NCI-H2107 treated with DMSO at 0.1 percent for 48 hours (cell line): ENCODE measurements around the gene MAB21L4.
A peak's percentile ranks its signal among the peaks of the same experiment; 100 is the strongest.

Source experiments
- DNase-seq: peaks from one replicate; lab custom pipeline; 2025; ENCODE audit not compliant: unreplicated experiment; lab: John Stamatoyannopoulos, UW

Gene MAB21L4

DNA sequence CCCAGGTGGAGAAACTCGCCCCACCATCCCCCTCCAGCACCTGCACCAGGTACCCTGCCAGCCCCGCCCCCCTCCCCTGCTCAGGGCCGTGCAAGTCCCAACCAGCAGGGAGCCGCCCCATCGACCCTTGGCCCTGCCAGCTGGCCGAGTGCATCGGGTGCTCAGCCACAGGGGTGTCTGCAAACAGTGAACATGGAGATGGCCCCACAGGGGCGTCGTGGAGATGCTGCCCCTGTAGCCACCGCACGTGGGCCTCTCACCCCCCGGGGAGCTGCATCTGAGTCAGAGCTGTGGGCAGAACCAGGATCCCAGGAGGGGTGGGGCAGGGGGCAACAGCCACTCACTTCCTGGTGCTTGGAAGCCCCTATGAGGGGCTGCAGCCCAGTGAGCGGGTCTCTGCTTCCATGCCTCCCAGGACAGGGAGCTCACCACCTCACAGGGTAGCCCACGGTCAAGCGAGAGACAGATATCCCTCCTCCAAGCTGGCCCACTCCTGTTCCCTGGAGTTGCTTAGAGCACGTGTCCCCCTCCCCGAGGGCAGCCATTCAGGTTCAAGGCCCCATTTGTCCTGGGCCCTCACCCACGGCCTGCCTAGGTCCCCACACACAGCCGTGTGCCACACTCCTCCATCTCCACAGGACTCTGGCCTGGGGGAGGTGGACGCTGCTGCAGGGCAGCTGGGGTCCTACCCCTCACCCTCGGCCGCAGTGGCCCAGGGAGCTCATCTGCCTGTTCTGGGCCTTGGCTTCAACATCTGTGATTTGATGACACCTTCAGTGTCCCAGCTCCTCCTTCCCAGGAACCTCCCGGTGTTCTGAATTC, 1.1 kb upstream of the MAB21L4 start:
- DNase-seq: peak; percentile 33

DNA sequence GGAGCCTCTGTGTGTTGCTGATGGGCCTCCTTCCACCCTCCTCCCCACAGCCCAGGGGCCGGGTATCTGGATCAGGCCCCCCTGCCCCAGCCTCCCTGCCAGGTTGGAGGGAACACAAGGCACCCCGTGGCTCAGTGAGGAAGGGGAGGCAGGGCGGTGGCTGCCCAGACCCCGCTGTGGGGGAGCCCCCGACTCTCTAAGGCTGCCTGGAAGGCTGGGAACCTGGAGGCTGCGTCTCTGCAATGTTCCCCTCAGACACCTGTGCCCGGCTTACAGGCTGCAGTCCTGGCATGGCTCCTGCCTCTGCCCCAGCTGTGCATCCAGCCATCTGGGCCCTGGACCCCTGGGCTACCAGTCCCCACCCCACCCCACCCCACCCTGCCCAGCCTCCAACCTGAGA, 438 bp upstream of the MAB21L4 start:
- no peak for DNase-seq

DNA sequence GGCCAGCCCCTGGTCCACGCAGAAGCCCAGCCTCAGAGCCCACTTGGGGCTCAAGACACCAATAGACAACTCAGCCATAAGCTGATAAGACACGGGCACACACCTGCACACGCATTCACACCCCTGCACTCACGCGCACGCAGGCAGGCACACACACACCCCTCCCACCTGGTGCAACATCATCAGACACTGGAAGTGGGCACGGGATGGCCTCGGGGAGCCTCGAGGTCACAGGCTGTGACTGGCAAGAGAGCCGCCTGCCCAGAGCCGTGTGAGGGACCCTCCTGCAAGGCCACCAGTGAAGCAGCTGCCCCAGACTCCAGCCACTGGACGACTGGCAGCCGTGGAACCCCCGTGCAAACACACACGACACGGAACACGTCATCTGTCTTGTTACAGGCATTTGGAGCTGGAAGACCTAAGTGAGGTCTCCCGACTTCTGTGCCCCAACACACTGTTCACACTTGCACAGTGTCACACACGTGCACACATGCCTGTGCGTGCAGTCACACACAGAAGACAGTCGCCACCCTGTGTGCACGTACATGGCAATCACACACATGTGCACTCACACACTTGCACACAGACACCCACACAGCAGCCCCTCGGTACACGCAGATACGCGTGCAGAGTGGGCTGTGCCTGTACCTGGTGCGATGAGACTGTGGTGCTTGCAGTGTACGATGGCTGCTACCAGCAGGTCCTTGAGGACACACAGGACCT, 959 bp downstream of the MAB21L4 start:
- no peak for DNase-seq

DNA sequence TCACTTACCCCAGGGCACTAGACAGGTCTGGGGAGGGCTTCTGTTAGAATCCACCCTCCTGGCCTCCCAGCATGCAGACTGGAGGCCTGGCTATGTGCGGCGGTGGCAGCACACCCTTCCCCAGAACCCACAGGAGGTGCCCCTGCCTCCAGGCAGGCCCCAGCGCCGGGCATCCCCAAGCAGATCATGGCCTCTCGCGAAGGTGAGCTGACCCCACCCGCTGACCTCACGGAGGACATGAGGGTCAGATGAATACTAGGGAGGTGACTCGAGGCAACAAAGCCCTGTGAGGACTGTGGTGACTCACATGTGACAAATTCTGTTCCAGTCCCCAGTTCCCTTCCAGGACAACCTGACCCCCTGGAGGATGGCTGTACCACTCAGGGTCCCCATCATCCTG, 1.9 kb downstream of the MAB21L4 start:
- DNase-seq: no peak

DNA sequence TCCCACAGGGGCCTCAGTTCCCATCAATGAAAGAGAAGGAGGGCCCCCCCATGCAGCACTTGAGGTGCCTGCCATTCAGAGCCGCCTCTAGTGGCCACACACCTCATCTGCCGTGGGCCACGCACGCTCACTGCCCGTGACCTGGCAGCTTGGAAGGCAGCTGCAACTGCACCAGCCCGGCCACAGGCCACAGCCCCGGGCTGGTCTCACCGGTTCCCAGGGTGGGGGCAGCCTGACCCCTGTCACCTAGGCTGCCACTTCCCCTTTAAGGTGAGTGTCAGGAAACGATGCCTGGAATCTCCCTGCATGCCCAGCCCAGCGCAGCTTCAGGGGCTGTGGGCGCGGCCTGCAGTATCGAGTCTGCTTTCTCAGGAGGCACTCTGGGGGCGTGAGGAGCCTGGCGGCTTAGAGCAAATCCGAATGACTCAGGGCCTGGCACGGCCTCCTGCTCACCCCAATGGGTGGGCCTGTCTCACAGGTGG, 2.6 kb downstream of the MAB21L4 start:
- DNase-seq: no peak

DNA sequence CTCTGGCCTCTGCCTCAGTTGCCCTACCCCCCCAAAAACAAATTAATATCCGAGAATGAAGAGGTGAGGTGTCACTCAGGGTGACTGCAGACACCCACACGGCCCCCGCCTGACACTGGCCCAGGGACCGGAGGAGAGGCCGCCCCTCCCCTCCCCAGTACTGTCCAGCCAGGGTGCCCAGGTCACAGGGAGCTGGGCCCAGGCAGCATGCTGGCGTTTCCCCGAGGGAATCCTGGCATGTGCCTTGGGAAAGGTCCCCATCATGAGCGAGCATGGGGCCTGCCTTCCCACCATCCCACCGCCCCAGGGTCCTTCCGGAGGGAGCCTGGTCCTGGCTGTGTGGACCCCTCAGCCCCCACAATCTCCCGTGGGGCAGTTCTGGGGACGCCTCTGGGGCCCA, 3.0 kb downstream of the MAB21L4 start:
- DNase-seq: no peak

DNA sequence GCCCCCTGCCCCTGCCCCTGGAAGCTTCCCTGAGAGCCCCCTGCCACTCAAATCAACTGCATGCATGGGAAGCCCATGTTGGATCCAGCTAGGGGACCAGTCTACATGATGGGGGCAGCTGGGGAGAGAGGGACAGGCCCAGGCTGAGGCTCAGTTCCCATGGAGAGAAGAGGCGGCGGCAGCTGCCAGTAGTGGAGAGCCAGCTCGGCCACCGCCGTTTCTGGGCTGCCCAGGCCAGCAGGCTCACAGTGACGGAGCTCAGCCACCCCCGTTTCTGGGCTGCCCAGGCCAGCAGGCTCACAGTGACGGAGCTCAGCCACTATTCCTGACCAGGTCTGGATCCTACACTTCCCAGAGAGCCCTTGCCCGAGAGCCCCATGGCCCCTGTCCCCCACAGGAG, 3.6 kb downstream of the MAB21L4 start:
- no peak for DNase-seq

DNA sequence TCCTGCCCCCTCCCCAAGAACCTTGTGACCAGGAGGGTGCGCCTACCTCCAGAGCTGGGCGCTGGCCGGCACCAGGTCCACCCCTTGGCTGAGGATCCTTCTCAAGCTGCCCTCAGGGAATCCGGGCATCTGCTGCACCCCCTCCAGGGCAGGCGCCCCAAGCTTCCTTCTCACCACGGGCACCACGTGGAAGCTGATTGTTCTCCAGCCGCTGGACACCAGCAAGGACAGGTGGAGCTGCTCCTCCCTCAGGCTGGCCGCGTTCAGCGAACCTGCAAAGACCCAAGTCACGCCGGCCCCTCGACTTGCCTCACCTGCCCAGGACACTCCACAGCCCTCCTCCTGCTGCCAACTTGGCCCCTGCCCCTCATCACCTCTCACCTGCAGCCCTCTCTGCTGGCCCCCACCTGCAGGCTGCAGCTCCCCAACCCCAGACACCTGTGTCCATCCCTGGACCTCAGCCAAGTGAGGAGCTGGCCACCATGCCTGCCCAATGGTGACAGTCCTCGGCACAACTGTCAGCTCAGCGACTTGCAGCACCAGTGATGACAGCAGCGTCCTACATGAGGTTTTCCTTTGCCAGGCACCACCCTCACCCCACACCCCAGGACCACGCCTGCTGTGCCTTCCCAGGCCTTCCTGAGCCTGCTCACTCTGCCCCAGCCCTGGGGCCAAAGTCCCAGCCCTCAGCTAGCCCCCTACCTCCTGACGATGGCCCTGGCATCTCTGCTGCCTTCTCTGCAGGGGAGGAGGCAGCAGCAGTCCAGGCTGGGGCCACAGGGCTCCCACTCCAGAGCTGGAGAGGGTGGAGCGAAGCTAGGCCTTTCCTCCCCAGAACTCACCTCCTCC, 4.2 kb downstream of the MAB21L4 start:
- DNase-seq: no peak

DNA sequence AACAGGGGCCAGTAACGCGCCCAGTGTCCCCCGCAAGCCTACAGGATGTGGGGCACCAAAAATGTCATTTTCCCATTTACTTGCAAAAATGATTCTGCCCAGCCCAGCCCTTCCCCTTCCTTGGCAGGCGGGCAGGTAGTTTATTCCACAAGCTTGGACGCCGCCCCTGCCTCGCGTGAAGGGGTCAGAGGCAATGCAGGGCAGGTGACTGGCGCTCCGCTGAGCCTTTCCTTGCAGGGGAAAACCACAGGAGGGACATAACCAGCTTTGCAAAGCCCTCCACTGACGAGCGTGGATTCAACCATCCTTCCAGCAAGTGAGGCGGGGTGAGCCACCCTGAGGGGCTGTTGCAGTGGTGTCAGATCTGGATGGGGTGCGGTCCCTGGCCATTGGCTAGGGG, 5.3 kb downstream of the MAB21L4 start:
- no peak for DNase-seq

DNA sequence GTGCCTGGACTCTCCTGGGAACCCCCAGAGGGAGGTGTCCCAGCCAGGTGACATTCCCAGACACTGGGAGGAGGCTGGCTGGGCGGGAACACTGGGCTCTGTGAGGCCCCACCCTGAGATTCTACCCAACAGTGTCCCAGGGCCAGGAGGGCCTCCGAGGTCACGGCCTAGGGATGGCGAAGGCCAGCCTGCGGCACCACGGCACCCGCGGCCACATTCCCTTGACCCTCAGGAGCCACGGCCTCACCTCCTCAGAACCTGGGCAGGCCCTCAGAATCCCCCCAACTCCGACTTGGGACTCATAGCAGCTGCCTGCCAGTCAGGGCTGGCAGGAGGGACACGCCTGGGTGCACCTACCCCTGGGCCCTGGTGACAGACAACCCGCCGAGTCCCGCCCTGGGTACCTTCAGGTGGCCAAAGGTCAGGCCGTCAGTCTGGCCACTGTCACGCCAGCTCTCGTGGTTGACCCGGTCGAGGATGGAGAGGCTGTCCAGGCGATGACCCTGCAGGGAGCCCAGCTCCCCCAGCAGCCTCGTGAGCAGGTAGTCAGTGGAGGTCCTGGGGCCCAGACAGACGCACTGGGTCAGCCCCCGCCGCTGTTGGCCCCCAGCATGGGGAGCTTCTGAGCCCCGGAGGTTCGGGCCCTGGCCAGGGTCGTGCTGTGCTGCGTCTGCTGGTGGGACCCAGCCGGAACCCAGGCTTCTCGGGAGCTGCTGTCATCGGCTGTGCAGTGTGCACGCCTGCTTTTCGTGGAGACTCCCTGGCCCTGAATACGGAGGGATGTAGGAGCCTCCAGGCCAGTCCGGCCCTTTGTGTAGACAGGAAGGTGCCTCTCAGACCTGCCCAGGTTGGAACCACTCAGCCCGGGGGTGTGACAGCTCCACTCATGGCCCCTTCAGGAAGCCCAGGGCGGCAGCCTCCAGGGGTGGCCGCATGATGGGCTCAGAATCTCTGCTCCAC, 6.1 kb downstream of the MAB21L4 start:
- no peak for DNase-seq

DNA sequence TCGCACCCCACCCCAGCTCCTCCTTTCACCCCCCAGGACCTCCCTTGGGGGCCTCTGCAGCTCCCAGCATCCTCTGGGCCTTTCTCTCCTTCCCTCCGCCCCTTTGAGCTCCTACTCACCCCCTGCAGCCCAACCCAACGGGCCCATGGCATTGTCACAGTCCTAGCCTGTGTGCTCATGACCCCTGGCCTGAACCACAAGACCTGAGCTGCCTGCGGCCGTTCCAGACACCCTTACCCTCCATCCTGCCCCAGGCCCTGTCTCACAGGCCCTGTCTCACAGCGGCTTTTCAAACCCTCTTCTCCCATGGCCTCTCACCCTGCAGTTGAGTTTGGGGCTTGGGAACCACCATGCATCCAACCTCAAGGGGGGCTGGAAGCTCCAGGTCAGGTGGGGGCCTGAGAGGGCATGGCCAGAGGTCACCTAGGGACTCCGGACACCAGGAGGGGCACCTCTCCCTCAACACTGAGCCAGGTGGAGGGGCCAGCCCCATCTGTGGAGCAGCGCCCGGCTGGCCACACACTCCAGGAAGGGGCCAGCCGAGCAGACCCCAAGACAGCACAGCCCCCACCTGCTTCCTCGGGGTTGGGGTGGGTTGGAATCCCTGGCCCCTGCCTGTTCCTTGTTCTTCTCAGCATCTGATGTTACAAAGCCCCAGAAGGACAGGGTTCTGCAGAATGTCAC, 6.9 kb downstream of the MAB21L4 start:
- DNase-seq: no peak

DNA sequence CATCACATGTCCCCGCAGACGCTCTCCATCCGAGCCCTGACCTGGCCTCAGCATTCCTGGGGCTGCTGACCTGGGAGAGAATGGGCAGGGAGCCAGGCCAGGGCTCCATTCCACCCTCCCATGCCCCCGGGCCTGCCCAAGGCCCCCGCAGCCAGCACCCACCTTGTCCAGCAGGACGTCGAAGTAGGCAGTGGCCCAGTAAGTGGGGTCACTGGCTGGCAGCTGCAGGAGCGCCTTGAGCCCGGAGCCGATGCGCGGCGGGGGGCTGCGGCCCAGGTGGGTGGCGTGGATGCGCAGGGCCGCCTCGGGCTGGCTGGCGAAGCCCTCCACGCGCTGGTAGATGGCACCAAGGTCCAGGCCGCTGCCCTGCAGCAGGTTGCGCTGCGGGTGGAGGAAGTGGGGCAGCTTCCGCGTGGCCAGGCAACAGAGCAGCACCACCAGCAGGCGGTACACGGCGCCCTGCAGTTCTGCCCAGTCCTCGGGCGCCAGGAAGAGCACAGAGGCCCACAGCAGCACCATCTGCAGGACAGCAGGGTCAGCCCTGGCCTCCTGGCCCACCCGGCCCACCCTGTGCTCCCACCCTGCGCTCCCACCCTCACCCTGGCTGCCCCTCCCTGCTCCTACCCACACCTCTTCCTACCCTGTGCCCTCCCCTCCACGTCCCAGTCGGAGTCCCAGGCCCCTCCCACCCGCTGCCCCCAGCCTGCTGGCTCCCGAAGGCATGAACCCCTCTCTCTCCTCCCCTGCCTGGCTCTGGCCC, 7.6 kb downstream of the MAB21L4 start:
- no peak for DNase-seq

DNA sequence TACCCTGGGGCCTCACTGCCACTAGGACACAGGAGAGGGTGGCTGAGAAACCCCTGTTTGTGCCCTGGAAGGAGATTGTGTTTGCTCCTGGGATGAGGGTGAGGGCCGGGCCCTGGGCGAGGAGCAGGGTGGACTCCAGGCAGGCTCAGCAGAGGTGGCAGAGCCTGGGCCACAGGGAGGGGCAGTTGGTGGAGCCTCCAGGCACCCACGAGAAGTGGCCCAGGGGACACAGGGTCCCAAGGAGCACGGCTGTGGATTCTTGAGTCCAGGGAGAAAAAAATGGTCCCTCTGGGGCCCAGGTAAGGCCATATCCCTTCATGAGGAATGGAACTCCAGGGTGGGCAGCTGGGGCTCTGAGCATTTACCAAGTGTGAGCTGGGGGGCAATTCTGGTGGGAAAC, 8.3 kb downstream of the MAB21L4 start:
- no peak for DNase-seq

DNA sequence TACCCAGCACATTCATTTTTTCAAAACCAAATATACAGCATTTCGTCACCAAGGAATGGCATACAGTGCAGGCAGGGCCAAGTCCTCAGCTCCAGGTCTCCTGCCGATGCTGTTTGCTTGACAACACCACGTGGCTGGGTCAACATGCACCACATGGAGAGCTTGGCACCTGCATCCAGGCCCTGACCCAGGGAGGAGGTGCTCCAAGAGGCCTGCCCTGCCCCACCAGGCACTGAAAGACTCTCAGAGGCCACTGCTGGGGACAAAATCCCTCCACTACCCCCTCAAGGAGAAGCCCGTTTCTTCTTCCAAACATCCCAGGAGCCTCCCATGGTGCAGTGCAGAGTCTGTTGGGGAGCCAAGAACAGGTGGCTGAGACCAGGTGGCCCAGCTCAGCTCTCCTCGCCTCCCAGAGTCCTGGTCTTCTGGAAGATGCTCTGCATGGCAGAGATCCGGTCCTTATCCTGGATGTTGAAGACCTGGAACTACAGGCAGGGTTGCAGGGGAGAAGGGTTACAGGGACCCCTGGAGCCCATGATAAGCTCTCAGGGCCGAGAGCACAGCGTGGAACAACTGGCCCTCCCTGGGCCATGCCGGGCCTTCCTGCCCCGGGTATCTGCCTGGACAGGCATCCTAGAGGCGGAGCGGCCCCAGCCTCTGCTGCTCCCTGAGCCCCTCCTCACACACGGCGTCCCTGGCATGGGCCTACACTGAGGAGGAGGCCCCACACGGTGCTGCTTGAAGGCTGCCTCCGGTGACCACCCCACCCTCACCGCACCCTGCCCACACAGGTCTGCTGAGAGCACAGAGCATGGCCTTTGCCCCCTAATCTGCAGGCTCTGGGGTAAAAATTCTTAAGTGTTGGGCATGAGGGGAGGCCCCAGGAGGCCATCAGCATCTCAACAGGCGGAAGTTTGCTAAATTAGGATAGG, 9.0 kb downstream of the MAB21L4 start:
- DNase-seq: no peak

DNA sequence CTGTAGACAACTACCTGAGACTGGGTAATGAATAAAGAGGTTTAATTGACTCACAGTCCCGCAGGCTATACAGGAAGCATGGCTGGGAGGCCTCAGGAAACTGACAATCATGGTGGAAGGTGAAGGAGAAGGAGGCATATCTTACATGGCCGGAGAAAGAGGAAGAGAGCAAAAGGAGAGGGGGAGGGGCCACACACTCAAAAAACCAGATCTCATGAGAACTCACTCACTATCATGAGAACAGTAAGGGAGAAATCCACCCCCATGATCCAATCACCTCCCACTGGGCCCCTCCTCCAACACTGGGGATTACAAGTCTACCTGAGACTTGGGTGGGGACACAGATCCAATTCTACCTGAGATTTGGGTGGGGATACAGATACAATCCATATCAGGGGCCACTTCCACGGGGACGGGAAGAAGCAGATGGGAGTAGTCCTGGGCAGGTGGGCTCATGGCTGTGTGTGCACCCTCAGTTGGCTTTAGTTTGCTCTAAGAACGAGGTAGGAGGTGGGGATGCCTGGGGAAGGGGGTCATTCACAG, 9.9 kb downstream of the MAB21L4 start:
- no peak for DNase-seq

DNA sequence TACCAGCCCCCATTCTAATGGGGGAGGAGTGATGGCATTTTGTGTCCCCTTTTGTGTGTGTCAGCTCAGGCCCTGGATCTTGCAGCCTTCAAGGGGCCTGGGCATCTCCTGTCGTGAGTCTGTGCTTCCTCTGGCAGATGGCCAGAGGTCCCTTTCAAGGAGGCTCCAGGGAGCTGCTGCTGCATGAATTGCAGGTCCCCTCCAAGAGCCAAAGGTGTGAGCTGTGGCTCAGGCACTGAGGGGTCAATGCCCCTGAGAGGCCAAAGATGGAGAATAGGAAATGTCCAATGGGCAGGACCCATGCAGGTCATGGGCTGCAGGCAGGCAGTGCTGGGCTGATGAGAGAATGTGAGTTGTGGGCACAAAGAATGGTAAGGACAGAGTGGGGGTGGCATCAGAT, 10.4 kb downstream of the MAB21L4 start:
- no peak for DNase-seq

DNA sequence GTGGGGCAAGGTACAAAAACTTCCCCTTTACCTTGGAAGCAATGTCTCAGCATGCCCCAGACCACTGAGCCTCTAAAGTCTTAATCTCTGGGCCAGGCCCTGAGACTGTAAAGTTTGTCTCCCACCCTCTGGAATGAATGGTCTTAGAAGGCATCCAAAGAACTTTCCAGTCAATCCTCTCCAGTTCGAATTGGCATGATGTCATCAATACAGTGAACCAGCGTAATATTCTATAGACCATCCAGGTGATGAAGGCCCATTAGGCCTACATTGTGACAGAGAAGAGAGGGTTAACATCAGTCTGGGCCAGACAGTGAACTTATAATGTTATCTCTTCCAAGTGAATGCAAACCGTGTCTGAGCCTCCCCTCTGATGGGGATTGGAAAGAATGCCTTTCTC, 11.2 kb downstream of the MAB21L4 start:
- DNase-seq: no peak

DNA sequence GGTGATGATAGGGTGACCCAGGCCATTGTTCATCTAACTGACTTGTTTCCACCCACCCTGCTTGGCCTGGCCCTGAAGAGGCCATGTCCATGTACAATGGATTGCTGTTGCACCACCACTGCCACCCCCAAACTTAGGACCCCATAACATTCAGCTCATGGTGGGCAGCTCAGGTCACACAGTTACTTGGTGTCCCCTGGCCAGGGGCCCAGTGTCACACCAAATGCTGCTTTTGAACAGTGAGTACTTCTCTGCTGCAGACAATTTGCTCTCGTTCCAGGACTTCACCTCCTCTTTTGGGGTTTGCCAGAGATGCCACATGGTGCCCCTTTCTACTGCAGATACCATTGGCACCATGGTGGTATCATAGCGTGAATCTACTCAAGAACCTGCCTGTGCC, 11.7 kb downstream of the MAB21L4 start:
- DNase-seq: no peak
